Bone marrow (tissue), 2 donors: ENCODE results near the gene TRIM15.
A peak's percentile ranks its signal among the peaks of the same experiment; 100 is the strongest.
"Not testable (repeated sequence)": the region's sequence is repeated elsewhere in the genome, so short reads cannot be mapped to it uniquely, and the experiment has no call there.

Experiments
- DNase-seq, 2 donors: peaks; one replicate each; lab custom pipeline; 2025; lab: John Stamatoyannopoulos, UW

Gene TRIM15

DNA sequence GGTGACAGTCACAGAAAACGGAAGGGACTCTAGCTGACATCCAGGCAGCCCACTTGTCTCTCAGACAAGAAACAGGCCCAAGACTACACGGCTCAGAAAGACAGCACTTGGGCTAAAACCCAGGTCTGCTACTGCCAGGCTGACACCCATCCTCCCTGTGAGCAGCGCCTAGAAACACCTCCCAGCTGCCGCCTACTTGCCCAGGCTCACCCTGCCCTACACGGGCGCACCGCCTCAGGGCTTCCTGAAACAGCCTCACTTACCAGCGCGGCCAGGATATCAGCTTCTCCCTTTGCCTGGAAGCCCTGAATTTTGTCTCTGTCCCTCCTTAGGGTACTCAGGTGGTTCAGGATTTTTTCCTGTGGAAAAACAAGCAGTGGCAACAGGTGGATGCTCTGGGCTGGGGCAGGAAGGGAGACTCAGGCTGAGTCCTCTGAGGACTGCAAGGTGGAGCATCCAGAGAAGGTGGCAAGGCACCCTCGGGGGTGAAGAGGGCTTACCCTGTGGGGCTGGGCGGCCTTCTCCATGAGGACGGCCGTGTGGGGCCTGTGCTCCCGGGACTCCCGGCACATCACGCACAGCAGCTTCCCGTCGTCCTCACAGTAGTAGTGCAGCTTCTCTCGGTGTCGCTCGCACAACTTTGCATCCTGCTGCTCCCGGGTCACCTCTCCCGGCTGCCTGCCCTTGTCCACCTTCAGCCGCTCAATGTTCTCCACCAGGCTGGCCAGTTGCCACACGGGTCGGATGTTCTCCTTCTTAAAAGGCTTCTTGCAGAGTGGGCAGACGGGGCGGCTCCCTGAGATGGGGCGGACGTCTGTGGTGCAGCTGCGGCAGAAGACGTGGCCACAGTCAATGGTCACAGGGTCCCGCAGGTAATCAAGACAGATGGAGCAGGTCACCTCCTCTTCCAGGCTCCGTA lies 35.1 kb downstream of the TRIM15 start:
- DNase-seq: no peak

- DNase-seq: peak in 1 of 2 donors; percentile 59
Observed at GRCh38 chr6:30200551-30201281, 37.4 kb downstream of the TRIM15 start.

DNA sequence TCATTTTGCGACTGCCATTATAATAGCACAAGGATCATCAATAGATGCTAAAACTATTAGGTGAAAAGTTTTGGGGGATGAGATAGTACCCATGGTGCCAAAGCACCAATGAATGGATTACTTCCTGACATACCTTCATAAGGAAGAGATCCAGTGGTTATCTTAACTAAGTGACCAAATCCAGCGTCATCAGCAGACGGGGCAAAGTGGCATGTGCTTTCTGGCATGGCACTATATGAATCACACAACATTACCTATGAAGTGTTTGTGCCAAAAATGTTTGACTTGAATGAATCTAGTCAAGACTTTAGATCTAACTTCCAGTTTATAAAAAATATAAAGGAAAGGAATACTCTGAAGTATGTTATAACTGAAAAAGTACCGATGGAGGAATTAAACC lies 39.0 kb downstream of the TRIM15 start:
- no peak for DNase-seq

GRCh38 chr6:30204116-30204515 lies 40.8 kb downstream of the TRIM15 start:
- no peak for DNase-seq

GRCh38 chr6:30206152-30206551 lies 42.8 kb downstream of the TRIM15 start:
- no peak for DNase-seq

GRCh38 chr6:30206799-30207618 lies 43.7 kb downstream of the TRIM15 start:
- no peak for DNase-seq

- DNase-seq: no peak
Observed at GRCh38 chr6:30207619-30208295, 44.4 kb downstream of the TRIM15 start.

DNA sequence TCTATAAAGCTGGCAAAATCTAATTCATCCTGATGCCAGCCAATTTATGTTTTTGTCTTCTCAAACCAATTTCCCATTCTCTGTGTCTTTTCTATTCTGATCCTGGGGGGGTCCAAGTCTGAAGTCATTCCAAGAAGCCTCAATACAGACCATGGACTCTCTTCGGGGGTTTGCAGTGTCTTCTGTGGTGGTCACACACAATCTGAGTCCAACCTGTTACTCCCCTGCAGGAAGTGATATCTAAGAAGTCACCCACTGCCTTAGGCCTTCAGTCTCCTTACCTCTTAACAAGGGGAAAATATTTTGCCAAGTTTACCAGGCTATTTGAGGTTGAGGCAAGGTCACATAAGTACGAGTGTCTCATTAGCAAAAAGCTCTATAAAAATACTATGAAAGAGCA lies 48.0 kb downstream of the TRIM15 start:
- no peak for DNase-seq

DNA sequence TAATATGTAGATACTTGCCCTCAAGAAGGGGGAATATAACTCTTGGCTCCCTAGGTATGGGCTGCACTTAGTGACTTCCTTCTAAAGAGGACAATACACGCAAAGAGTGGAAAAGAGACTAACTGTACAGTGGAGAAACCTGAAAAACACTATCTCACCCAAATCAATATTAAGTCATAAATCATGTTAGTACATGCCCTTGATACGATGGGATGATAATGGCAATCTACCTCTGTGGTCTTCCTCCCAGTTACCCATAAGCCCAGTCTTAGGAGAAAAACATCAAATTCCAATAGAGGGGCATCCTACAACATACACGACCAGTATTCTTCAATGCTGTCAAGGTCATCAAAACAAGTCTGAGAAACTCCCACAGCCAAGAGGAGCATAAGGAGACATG lies 48.6 kb downstream of the TRIM15 start:
- DNase-seq: no peak

GRCh38 chr6:30212865-30213666 lies 49.7 kb downstream of the TRIM15 start, which contains the start of gene TRIM26:
Gene TRIM26 (minus strand): TSS chr6:30213406. CDS start chr6:30199103, 14,303 bp downstream.
- DNase-seq: peak; percentile 73 to 99

- DNase-seq: no peak
Observed at GRCh38 chr6:30213667-30213956, 50.3 kb downstream of the TRIM15 start.

- DNase-seq: peak in 1 of 2 donors; percentile 76
Observed at GRCh38 chr6:30213957-30214656, 50.8 kb downstream of the TRIM15 start.

DNA sequence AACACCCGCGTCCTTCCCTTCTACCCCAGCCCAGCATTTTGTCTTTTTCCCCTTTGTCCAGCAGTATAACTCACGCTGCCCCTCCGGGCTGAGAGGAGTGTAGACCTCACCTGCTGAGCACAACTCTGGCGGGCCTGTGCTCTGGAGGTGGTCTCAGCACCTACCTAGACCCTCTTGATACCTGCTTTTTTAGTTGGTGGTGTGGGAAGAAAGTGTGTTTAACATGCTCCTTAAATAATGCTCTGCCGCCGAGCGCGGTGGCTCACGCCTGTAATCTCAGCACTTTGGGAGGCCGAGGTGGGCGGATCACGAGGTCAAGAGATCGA lies 51.3 kb downstream of the TRIM15 start:
- no peak for DNase-seq

DNA sequence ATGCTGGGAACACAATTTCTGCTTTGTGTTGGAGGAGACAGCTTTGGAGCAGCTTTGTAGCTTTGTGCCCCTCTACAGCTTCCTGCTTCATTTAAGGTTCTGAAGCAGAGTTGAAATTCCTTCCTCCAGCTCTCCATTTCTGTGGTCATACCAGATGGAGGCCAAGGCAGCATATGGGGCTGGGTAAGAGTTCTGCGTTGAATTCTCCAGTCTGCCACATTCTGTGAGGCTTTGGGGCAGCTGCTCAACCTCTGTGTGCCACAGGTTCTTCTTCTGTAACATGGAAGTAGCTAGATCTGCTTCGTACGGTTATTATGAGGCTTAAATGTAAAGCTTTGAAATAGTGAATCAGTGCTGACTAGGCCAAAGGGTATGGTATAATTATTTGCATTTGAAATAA lies 52.8 kb downstream of the TRIM15 start:
- DNase-seq: no peak

- peak in 1 of 2 donors; percentile 55 for DNase-seq
Observed at GRCh38 chr6:30219244-30219643, 55.9 kb downstream of the TRIM15 start.

DNA sequence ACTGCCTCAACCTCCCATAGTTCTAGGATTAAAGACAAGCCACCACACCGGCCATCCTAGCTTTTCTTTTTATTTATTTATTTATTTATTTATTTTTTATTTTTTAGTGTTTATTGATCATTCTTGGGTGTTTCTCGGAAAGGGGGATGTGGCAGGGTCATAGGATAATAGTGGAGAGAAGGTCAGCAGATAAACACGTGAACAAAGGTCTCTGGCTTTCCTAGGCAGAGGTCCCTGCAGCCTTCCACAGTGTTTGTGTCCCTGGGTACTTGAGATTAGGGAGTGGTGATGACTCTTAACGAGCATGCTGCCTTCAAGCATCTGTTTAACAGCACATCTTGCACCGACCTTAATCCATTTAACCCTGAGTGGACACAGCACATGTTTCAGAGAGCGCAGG lies 58.0 kb downstream of the TRIM15 start:
- DNase-seq: not testable (repeated sequence)

GRCh38 chr6:30221956-30222355 lies 58.6 kb downstream of the TRIM15 start:
- DNase-seq: not testable (repeated sequence)
